Subcutaneous adipose tissue (tissue), 4 donors: Measurements from ENCODE around the gene SORBS1. TPM values are rescaled to one million over a fixed set of nuclear protein-coding genes. Genes with fewer than 3 reads are reported as not detected.

Experiments used
- total RNA-seq, 4 donors: library from RNA; depleted of rRNA; stranded (reverse); fragments of >200 nt; gene quantifications; one replicate each; pipeline ENCODE4 v1.1.0, GENCODE V29; 2016
- TF ChIP-seq, protein P1 (sequence below): fragments of 450-650 bp; IDR thresholded peaks from one replicate; pipeline ENCODE4 v1.5.1; 2016; ENCODE audit warnings: low read depth, mild to moderate bottlenecking, control low read depth, antibody characterized with exemption, moderate library complexity

SORBS1 gene
- total RNA-seq, 4 donors from 2014 or later = 460 to 715 (median 623) TPM

GRCh38 chr10:95573964-95574604, 12.9 kb upstream of the SORBS1 start:
- TF ChIP-seq, protein P1, sequence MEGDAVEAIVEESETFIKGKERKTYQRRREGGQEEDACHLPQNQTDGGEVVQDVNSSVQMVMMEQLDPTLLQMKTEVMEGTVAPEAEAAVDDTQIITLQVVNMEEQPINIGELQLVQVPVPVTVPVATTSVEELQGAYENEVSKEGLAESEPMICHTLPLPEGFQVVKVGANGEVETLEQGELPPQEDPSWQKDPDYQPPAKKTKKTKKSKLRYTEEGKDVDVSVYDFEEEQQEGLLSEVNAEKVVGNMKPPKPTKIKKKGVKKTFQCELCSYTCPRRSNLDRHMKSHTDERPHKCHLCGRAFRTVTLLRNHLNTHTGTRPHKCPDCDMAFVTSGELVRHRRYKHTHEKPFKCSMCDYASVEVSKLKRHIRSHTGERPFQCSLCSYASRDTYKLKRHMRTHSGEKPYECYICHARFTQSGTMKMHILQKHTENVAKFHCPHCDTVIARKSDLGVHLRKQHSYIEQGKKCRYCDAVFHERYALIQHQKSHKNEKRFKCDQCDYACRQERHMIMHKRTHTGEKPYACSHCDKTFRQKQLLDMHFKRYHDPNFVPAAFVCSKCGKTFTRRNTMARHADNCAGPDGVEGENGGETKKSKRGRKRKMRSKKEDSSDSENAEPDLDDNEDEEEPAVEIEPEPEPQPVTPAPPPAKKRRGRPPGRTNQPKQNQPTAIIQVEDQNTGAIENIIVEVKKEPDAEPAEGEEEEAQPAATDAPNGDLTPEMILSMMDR = no peak

GRCh38 chr10:95573527-95573926, 12.4 kb upstream of the SORBS1 start:
- TF ChIP-seq, protein P1 = no peak

DNA sequence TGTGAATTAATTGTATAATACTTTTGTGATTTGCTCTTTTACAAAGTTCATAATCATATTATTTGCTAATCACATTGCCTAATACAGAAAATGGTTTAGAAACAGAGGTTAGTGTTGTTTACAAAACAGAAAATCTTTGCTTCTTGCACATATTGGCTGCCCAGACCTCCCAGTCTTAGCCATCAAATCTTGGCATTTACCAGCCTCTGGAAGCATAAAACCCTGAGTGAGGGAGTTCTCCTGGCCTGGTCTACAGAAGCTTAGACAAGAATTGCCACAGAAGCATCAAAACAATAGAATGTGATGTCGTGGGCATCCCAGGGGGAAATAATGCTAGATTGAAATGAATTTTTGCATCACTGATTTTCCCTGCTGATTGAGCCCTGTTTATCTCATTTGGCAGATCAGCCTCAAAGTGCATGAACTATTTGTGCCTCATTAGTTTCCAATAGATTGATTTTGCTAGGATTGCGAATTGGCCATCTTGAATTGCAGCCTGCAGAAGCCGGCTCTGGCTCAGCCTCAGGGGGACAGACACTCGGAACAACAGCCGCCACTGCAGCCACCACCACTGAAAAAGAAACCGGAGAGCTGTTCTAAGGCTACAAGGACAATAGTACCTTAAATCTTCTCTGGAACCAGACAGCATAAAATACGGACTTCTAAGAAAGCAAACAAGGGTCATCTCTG, 11.1 kb upstream of the SORBS1 start:
- TF ChIP-seq, protein P1 = no peak

DNA sequence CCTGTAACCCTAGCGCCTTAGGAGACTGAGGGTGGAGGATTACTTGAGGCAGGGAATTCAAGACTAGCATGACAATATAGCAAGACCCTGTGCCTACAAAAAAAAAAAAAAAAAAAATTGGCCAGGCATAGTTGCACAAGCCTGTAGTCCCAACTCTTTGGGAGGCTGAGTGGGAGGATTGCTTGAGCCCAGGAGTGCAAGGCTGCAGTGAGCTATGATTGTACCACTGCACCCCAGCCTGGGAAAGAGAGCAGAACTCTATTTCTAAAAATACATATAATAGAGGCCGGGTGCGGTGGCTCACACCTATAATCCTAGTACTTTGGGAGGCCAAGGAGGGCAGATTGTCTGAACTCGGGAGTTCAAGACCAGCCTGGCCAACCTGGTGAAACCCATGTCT, 10.2 kb upstream of the SORBS1 start:
- TF ChIP-seq, protein P1 = no peak

GRCh38 chr10:95569368-95569767, 8.2 kb upstream of the SORBS1 start:
- TF ChIP-seq, protein P1 = no peak

GRCh38 chr10:95567903-95568630, 6.9 kb upstream of the SORBS1 start:
- TF ChIP-seq, protein P1 = no peak

GRCh38 chr10:95566136-95566535, 5.0 kb upstream of the SORBS1 start:
- TF ChIP-seq, protein P1 = no peak
